ENCODE measurements around the gene LIMS2. TPM values are rescaled to one million over a fixed set of nuclear protein-coding genes. Genes with fewer than 3 reads are reported as not detected.

LIMS2 gene
- polyA plus RNA-seq, 2 of the 4 experiments (the other 2 are of a cell fraction) = 1.2 to 6.1 TPM

GRCh38 chr2:127594116-127594591 lies 81.2 kb downstream of the LIMS2 start (continued):
- TF ChIP-seq CTCF (IDR thresholded peaks at IDR 0.05) = no peak
- no peak for TF ChIP-seq HDAC2 (IDR thresholded peaks at IDR 0.05)
- no peak for TF ChIP-seq HOXB13 (CRISPR knock-in tag; IDR thresholded peaks at IDR 0.05; ENCODE audit: low read depth)

GRCh38 chr2:127593228-127594115 lies 81.9 kb downstream of the LIMS2 start:
- DNase-seq (ENCODE audit: low read depth in 1 of 2, low spot score in 1 of 2) (no peak), FAIRE-seq (no peak), ATAC-seq (no peak)
- no peak overlapping the region for H3K4me3 ChIP-seq
- no peaks in the 10 kb centered on the region for H3K4me1 ChIP-seq
- ChIA-PET CTCF (interaction anchor here (0.7 to 1.8 kb wide), 6 partner anchors 8 to 103 kb away, joined by 3 to 5 read pairs (median 4); no protein-coding TSS in a partner anchor), POLR2A (no interaction called here)
- TF ChIP-seq SREBF2 (IDR thresholded peaks at IDR 0.05) = no peak
- H3K27ac ChIP-seq = no peak overlapping the region
- no peak overlapping the region for H3K4me2 ChIP-seq
- 60% methylated on average over 11 of the region's 27 CpGs for WGBS (ENCODE audit: missing lambda C conversion rate)
- H3K9me3 ChIP-seq = no peaks in the 10 kb centered on the region

- no peak for TF ChIP-seq HES2 (IDR thresholded peaks at IDR 0.05)
- TF ChIP-seq CTCF (IDR thresholded peaks at IDR 0.05) = no peak
- no peak for TF ChIP-seq MAX (IDR thresholded peaks at IDR 0.05)
- no peak for TF ChIP-seq GATA3 (IDR thresholded peaks at IDR 0.05; ENCODE audit: borderline replicate concordance)
- TF ChIP-seq MYC (IDR thresholded peaks at IDR 0.05; ENCODE audit: borderline replicate concordance, low read length) = no peak
- no peak for TF ChIP-seq MAFK (IDR thresholded peaks at IDR 0.05; ENCODE audit: partially characterized antibody)
- TF ChIP-seq CBX2 (IDR thresholded peaks at IDR 0.05; ENCODE audit: borderline replicate concordance, low read depth) = no peak
- no peak for TF ChIP-seq TP53 (CRISPR knock-in tag; IDR thresholded peaks at IDR 0.05)
- no peak for TF ChIP-seq ZFP36 (IDR thresholded peaks at IDR 0.05; ENCODE audit: borderline replicate concordance, partially characterized antibody)
- TF ChIP-seq ESRRA (IDR thresholded peaks at IDR 0.05; ENCODE audit: borderline replicate concordance, low read length) = no peak
- no peak for TF ChIP-seq ZNF302 (CRISPR knock-in tag; IDR thresholded peaks at IDR 0.05)
- no peak for TF ChIP-seq RCOR1 (IDR thresholded peaks at IDR 0.05; ENCODE audit: low read depth, low read length)
- no peak for TF ChIP-seq NPAS2 (CRISPR knock-in tag; IDR thresholded peaks at IDR 0.05; ENCODE audit: borderline replicate concordance)
- TF ChIP-seq POLR2AphosphoS2 (conservative IDR thresholded peaks at IDR 0.05; ENCODE audit: low read length) = no peak
- no peak for TF ChIP-seq EHMT2 (IDR thresholded peaks at IDR 0.05; ENCODE audit: low read depth)
- TF ChIP-seq TFCP2L1 (CRISPR knock-in tag; IDR thresholded peaks at IDR 0.05) = no peak
- TF ChIP-seq RFX5 (IDR thresholded peaks at IDR 0.05) = no peak
- no peak for TF ChIP-seq EP300 (IDR thresholded peaks at IDR 0.05)
- TF ChIP-seq FOSB (CRISPR knock-in tag; IDR thresholded peaks at IDR 0.05) = no peak
- WGBS (ENCODE audit: missing lambda C conversion rate) = 93% methylated on average over 37 of the region's 37 CpGs
- CTCF ChIA-PET = interaction anchor here (0.7 kb wide), 1 partner anchor 57 kb away, joined by 3 read pairs; no protein-coding TSS in a partner anchor
These were observed 82.5 kb downstream of the LIMS2 start for GRCh38 chr2:127592761-127593227.

More at GRCh38 chr2:127592761-127593227, 82.5 kb downstream of the LIMS2 start:
- Histone ChIP-seq H3K9me3 (no peaks in the 10 kb centered on the region), H3K4me3 (no peak overlapping the region), H3K4me1 (no peaks in the 10 kb centered on the region), H3K27ac (no peak overlapping the region), H3K4me2 (no peak overlapping the region)
- no peak for DNase-seq (ENCODE audit: low read depth in 1 of 2, low spot score in 1 of 2)
- no peak for FAIRE-seq
- ATAC-seq = no peak
- POLR2A ChIA-PET = no interaction called here
